GM18909 (cell line): ENCODE results near the gene C17orf114.
A peak's percentile ranks its signal among the peaks of the same experiment; 100 is the strongest.

ENCODE experiments used
- ATAC-seq: cut with Tn5 transposase; IDR thresholded peaks from one replicate; pipeline ENCODE4 v1.9.1; 2021; ENCODE audit warnings: mild to moderate bottlenecking; ENCODE audit not compliant: unreplicated experiment, poor library complexity

Gene C17orf114

GRCh38 chr17:4802228-4802627 is at the start of gene C17orf114:
Gene C17orf114 (minus strand): TSS chr17:4802328.
- ATAC-seq = no peak

DNA sequence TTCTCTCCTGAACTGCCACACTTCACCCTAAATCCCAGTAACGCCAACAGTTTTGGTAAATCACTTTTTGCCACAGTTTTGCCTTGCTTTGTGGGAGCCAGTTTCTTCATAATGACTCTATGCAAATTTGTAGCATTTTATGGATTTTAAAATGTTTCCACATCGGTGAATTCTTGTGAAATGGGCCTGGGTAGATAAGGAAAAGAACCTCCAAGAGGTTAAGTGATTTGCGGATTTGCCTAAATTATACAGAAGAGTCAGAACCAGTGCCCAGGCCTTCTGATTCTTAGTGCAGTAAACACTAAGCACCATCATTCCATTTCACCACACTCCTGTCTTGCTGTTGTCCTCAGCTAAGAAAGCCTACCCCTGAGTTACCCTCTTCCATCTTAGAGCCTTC is 49.0 kb upstream of the C17orf114 start:
- no peak for ATAC-seq

DNA sequence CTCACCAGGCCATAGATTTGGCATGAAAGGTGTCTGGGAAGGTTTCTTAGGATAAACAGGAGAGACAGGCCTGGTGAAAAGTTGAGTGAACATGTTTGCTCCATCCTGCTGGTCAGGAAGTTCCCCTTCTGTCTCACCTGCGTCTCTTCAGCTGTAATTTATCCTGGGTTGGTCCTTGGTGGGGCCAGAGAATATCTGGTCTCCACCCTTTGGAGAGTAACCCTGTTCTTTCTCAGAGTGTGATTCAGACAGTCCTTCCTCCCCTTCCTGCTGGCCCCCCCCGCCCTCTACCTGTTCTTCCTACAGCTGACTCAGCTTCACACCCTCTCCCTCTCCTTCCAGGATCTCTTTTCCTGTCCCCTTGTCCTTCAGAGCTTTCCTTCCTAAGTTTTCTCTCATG is 48.1 kb upstream of the C17orf114 start:
- ATAC-seq = no peak

GRCh38 chr17:4849011-4849536 is 46.9 kb upstream of the C17orf114 start:
- no peak for ATAC-seq

DNA sequence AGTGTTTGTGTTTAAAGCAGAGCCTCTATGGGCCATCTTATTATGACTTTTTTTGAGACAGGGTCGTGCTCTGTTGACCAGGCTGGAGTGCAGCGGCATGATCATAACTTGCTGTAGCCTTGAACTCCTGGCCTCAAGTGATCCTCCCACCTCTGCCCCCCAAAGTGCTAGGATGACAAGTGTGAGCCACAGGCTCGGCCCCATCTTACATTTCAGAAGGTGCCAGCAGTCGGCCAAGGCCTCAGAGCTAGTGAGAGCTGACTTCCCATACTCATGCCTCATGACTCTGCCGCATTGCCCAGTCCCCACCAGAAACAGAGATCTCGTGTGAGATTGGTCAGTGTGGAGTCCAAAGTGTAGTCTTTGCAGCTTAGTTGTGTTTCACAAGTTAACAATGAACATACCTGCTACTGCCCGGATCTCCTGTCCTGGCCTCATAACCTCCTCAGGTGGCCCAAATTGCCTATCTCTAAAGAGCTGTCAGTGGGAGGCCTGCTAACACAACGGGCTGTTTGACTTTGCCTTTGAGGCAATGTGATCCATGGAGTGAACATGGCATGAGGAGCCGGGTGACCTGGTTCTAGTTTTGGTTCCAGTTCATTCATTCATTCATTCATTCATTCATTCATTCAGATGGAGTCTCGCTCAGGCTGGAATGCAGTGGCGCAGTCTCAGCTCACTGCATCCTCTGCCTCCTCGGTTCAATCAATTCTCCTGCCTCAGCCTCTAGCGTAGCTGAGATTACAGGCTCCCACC is 44.7 kb upstream of the C17orf114 start:
- no peak for ATAC-seq

- no peak for ATAC-seq
Observed at GRCh38 chr17:4845118-4845517, 43.0 kb upstream of the C17orf114 start.

- no peak for ATAC-seq
Observed at GRCh38 chr17:4843321-4844000, 41.3 kb upstream of the C17orf114 start.

DNA sequence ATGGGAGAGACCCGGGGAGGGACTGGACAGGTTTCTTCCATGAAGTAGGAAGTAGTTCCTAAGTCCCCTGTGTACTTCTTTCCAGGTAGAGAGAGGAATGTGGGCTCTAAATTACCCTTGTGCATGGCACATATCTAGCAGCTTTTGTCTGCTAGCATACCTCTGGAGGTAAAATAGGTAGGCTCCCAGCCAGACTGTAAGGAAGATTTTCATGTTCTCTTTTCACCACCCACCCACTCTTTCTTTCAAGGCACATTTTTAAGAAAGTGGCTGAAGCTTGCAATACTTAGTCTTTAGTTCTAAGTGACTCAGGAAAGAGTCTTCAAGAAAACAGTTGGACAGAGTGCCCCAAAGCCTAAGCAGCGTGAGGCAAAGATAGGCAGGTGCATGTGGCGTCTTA is 40.2 kb upstream of the C17orf114 start:
- no peak for ATAC-seq

- ATAC-seq = no peak
Observed at GRCh38 chr17:4840893-4841242, 38.7 kb upstream of the C17orf114 start.

GRCh38 chr17:4839965-4840892 is 38.1 kb upstream of the C17orf114 start:
- no peak for ATAC-seq

DNA sequence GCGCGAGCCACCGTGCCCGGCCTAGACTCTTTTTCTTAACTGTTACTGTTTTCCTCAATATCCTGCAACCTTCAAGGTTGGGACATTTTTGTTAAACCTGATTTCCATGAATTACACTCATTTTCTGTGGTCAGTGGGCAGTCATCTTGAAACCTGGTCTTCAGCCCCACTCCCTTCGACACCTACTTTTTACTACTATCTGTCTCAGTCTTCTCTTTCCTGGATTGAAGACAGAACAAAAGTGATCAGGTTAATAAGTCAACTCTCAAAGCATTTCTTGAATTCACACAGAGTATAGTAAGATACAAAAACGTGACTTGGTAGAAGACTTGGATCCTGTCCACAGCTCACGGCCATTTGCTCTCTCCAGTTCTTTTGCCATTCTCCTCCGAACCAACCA is 37.1 kb upstream of the C17orf114 start:
- no peak for ATAC-seq

- ATAC-seq = no peak
Observed at GRCh38 chr17:4838309-4838785, 36.2 kb upstream of the C17orf114 start.

- ATAC-seq = no peak
Observed at GRCh38 chr17:4837471-4838308, 35.6 kb upstream of the C17orf114 start.

GRCh38 chr17:4836221-4836620 is 34.1 kb upstream of the C17orf114 start:
- no peak for ATAC-seq

DNA sequence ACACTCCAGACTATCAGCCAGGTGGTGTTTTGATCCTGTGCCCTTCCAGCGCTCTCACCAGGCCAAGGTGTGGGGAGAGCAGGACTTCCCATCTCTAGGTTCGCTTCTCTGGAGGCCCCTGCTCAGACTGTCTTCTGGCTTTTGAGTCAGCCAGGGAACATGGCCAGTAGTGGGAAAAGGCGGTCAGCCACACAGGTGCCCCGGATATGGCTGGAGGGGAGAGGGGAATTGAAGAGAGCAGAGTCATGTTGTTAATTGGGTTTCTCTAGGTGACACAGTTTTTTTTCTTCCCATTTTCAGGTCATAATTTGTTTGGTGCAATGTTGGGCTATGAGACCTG is 32.5 kb upstream of the C17orf114 start:
- ATAC-seq = no peak

- ATAC-seq = no peak
Observed at GRCh38 chr17:4833941-4834680, 32.0 kb upstream of the C17orf114 start.

GRCh38 chr17:4833178-4833940 is 31.2 kb upstream of the C17orf114 start, which contains the start of gene MINK1:
Gene MINK1 (plus strand): TSS chr17:4833340. CDS start chr17:4833584, 244 bp downstream.
- peak; percentile 91 for ATAC-seq

- ATAC-seq = peak; percentile 12
Observed at GRCh38 chr17:4832829-4833177, 30.7 kb upstream of the C17orf114 start.
